ENCODE measurements around the gene PPP2R2C.

Gene PPP2R2C

GRCh38 chr4:6443035-6444023 is 29.1 kb downstream of the PPP2R2C start:
- no peak overlapping the region for H3K4me3 ChIP-seq (ENCODE audit: low read length)
- H3K4me2 ChIP-seq (ENCODE audit: low read length): no peak overlapping the region
- no peaks in the 10 kb centered on the region for H3K9me3 ChIP-seq (replicated peaks; ENCODE audit: low read length)
- no peaks in the 10 kb centered on the region for H3K36me3 ChIP-seq (ENCODE audit: insufficient read depth, low read length)
- no peak overlapping the region for H3K9ac ChIP-seq (ENCODE audit: low read depth, low read length)
- no peaks in the 10 kb centered on the region for H3K4me1 ChIP-seq (ENCODE audit: control insufficient read depth, insufficient read depth, low read length)
- H3K27me3 ChIP-seq (ENCODE audit: control insufficient read depth, insufficient read depth, low read length): peaks cover 14% of the 10 kb centered on the region

GRCh38 chr4:6442555-6442954 is 29.9 kb downstream of the PPP2R2C start:
- Histone ChIP-seq H3K4me1 (ENCODE audit: control insufficient read depth, insufficient read depth, low read length) (no peaks in the 10 kb centered on the region), H3K9ac (ENCODE audit: low read depth, low read length) (no peak overlapping the region), H3K36me3 (ENCODE audit: insufficient read depth, low read length) (no peaks in the 10 kb centered on the region), H3K4me3 (ENCODE audit: low read length) (no peak overlapping the region), H3K27me3 (ENCODE audit: control insufficient read depth, insufficient read depth, low read length) (peaks cover 9% of the 10 kb centered on the region), H3K9me3 (replicated peaks; ENCODE audit: low read length) (no peaks in the 10 kb centered on the region), H3K4me2 (ENCODE audit: low read length) (no peak overlapping the region)

DNA sequence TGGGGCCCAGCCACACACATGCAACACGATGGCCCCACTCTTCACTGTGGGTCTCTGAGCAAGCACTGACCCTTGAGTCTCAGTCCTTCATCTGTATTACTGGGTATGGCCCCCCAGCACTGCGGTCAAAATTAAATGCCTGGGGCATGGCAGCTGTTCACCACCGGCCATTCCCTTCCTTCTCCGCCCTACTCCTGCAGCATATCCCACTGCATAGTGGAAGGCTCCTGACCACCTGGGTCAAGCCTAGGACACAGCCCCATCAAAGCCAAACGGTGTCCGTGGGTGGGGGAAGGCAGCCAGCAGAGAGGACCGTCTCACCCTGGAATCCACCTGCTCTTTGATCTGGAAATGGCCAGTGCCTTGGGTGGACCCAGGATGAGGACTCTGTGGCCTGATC is 30.7 kb downstream of the PPP2R2C start:
- Histone ChIP-seq H3K4me3 (ENCODE audit: low read length) (no peak overlapping the region), H3K4me2 (ENCODE audit: low read length) (no peak overlapping the region), H3K36me3 (ENCODE audit: insufficient read depth, low read length) (no peaks in the 10 kb centered on the region), H3K9ac (ENCODE audit: low read depth, low read length) (no peak overlapping the region), H3K4me1 (ENCODE audit: control insufficient read depth, insufficient read depth, low read length) (no peaks in the 10 kb centered on the region), H3K27me3 (ENCODE audit: control insufficient read depth, insufficient read depth, low read length) (peaks cover 4% of the 10 kb centered on the region), H3K9me3 (replicated peaks; ENCODE audit: low read length) (no peaks in the 10 kb centered on the region)

GRCh38 chr4:6441202-6441582 is 31.2 kb downstream of the PPP2R2C start:
- H3K9me3 ChIP-seq (replicated peaks; ENCODE audit: low read length): no peaks in the 10 kb centered on the region
- H3K4me3 ChIP-seq (ENCODE audit: low read length): no peak overlapping the region
- no peaks in the 10 kb centered on the region for H3K4me1 ChIP-seq (ENCODE audit: control insufficient read depth, insufficient read depth, low read length)
- H3K36me3 ChIP-seq (ENCODE audit: insufficient read depth, low read length): no peaks in the 10 kb centered on the region
- H3K4me2 ChIP-seq (ENCODE audit: low read length): no peak overlapping the region
- H3K9ac ChIP-seq (ENCODE audit: low read depth, low read length): no peak overlapping the region
- H3K27me3 ChIP-seq (ENCODE audit: control insufficient read depth, insufficient read depth, low read length): no peaks in the 10 kb centered on the region

GRCh38 chr4:6440506-6441201 is 31.8 kb downstream of the PPP2R2C start:
- Histone ChIP-seq H3K9ac (ENCODE audit: low read depth, low read length) (no peak overlapping the region), H3K9me3 (replicated peaks; ENCODE audit: low read length) (no peaks in the 10 kb centered on the region), H3K4me2 (ENCODE audit: low read length) (no peak overlapping the region), H3K4me3 (ENCODE audit: low read length) (no peak overlapping the region), H3K4me1 (ENCODE audit: control insufficient read depth, insufficient read depth, low read length) (no peaks in the 10 kb centered on the region), H3K27me3 (ENCODE audit: control insufficient read depth, insufficient read depth, low read length) (no peaks in the 10 kb centered on the region), H3K36me3 (ENCODE audit: insufficient read depth, low read length) (no peaks in the 10 kb centered on the region)

GRCh38 chr4:6439120-6439762 is 33.2 kb downstream of the PPP2R2C start:
- no peak overlapping the region for H3K9ac ChIP-seq (ENCODE audit: low read depth, low read length)
- H3K9me3 ChIP-seq (replicated peaks; ENCODE audit: low read length): no peaks in the 10 kb centered on the region
- no peak overlapping the region for H3K4me2 ChIP-seq (ENCODE audit: low read length)
- H3K27me3 ChIP-seq (ENCODE audit: control insufficient read depth, insufficient read depth, low read length): no peaks in the 10 kb centered on the region
- no peaks in the 10 kb centered on the region for H3K4me1 ChIP-seq (ENCODE audit: control insufficient read depth, insufficient read depth, low read length)
- no peak overlapping the region for H3K4me3 ChIP-seq (ENCODE audit: low read length)
- no peaks in the 10 kb centered on the region for H3K36me3 ChIP-seq (ENCODE audit: insufficient read depth, low read length)

- H3K9ac ChIP-seq (ENCODE audit: low read depth, low read length): no peak overlapping the region
- H3K4me2 ChIP-seq (ENCODE audit: low read length): no peak overlapping the region
- no peaks in the 10 kb centered on the region for H3K36me3 ChIP-seq (ENCODE audit: insufficient read depth, low read length)
- no peak overlapping the region for H3K4me3 ChIP-seq (ENCODE audit: low read length)
- H3K4me1 ChIP-seq (ENCODE audit: control insufficient read depth, insufficient read depth, low read length): no peaks in the 10 kb centered on the region
- H3K27me3 ChIP-seq (ENCODE audit: control insufficient read depth, insufficient read depth, low read length): no peaks in the 10 kb centered on the region
- H3K9me3 ChIP-seq (replicated peaks; ENCODE audit: low read length): no peaks in the 10 kb centered on the region
Observed at GRCh38 chr4:6437826-6438238, 34.6 kb downstream of the PPP2R2C start.

DNA sequence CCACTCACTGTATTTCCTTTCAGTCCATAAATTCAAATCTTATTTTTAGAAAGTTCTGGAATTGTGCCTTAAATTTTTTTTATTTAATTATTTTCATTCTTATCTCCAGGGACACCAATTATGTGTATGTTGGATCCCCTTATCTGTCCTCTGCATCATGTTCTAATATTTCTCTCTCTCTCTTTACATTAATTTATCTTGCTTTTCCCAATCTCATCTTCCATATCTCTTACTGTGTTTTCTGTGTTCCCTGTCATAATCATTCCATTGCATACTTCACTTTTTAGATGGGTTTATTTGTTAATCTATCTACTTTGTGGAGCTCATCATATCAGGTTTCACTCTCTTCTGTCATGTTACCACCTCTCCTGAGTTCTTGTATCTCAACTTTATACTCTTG is 37.4 kb downstream of the PPP2R2C start:
- Histone ChIP-seq H3K27me3 (ENCODE audit: control insufficient read depth, insufficient read depth, low read length) (no peaks in the 10 kb centered on the region), H3K36me3 (ENCODE audit: insufficient read depth, low read length) (no peaks in the 10 kb centered on the region), H3K4me1 (ENCODE audit: control insufficient read depth, insufficient read depth, low read length) (no peaks in the 10 kb centered on the region), H3K9me3 (replicated peaks; ENCODE audit: low read length) (no peaks in the 10 kb centered on the region), H3K4me3 (ENCODE audit: low read length) (no peak overlapping the region), H3K9ac (ENCODE audit: low read depth, low read length) (no peak overlapping the region), H3K4me2 (ENCODE audit: low read length) (no peak overlapping the region)

DNA sequence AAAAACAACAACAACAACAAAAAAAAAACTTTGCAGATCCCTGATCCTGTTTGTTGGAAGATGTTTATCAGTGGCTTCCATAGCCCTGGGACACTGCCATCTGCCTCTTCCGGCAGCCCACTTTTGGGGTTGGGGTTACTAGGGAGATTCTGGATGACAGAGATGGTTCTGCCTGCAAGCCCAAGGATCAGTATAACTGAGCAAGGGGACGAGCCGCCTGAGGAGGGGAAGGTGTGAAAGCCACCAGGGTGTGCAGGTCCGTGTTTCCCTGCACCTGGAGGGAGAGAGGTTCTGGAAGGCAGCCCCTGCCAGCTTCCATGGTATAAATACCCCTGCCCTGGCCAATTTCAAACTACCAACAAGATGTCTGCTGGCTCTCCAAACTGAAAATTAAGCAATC is 41.5 kb downstream of the PPP2R2C start:
- H3K4me2 ChIP-seq (ENCODE audit: low read length): no peak overlapping the region
- H3K36me3 ChIP-seq (ENCODE audit: insufficient read depth, low read length): no peaks in the 10 kb centered on the region
- H3K4me3 ChIP-seq (ENCODE audit: low read length): no peak overlapping the region
- H3K9me3 ChIP-seq (replicated peaks; ENCODE audit: low read length): no peaks in the 10 kb centered on the region
- H3K27me3 ChIP-seq (ENCODE audit: control insufficient read depth, insufficient read depth, low read length): no peaks in the 10 kb centered on the region
- no peak overlapping the region for H3K9ac ChIP-seq (ENCODE audit: low read depth, low read length)
- H3K4me1 ChIP-seq (ENCODE audit: control insufficient read depth, insufficient read depth, low read length): no peaks in the 10 kb centered on the region

DNA sequence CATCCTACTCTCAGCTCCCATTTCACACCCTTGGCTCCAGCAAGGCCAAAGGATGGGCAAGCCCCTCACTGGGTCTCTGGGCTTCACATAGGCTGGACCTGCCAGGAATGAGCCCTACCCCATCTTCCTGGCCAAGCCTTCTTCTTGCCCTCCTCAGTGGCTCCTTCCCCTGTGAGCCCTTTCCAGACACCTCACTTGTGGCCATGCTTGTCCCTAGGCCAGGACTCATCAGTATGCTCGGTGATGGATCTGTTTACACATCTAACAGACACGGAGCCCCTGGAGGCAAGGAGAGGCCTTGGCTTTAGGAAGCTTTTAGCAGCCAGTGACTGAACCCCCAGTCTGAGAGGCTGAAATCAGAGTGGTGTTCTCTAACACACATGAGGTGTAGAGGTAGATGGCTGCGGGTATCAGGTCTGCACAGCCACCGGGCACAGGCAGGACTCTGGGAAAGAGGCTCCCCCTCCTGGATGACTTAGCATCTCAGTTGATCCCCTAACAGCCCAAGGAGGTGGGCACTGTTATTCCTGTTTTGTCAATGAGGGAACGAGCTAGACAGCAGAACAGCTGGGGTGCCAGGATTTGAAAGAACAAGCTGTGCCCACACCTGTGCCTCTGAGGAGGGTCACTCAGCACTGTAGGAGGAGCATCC is 44.8 kb downstream of the PPP2R2C start:
- no peaks in the 10 kb centered on the region for H3K27me3 ChIP-seq (ENCODE audit: control insufficient read depth, insufficient read depth, low read length)

More for the DNA sequence above, 44.8 kb downstream of the PPP2R2C start:
- Histone ChIP-seq H3K9ac (ENCODE audit: low read depth, low read length) (no peak overlapping the region), H3K4me3 (ENCODE audit: low read length) (no peak overlapping the region), H3K4me1 (ENCODE audit: control insufficient read depth, insufficient read depth, low read length) (no peaks in the 10 kb centered on the region), H3K4me2 (ENCODE audit: low read length) (no peak overlapping the region), H3K9me3 (replicated peaks; ENCODE audit: low read length) (no peaks in the 10 kb centered on the region), H3K36me3 (ENCODE audit: insufficient read depth, low read length) (no peaks in the 10 kb centered on the region)

Measured in skeletal muscle satellite cell (primary cell).